Islet precursor cell (in vitro differentiated cells): Measurements from ENCODE around the gene FSIP1.

Source experiments
- DNase-seq: peaks from one replicate; pipeline ENCODE4 v3.0.0-alpha.2; 2018

The FSIP1 gene

GRCh38 chr15:39756806-39757522, 25.7 kb downstream of the FSIP1 start:
- no peak for DNase-seq

- no peak for DNase-seq
Measured at GRCh38 chr15:39752991-39753390, 29.6 kb downstream of the FSIP1 start.

GRCh38 chr15:39752246-39752645, 30.4 kb downstream of the FSIP1 start:
- no peak for DNase-seq

GRCh38 chr15:39748276-39748675, 34.4 kb downstream of the FSIP1 start:
- DNase-seq, result no peak

GRCh38 chr15:39747326-39747725, 35.3 kb downstream of the FSIP1 start:
- no peak for DNase-seq

- no peak for DNase-seq
Measured at GRCh38 chr15:39746714-39747276, 35.8 kb downstream of the FSIP1 start.

- no peak for DNase-seq
Measured at GRCh38 chr15:39746176-39746575, 36.5 kb downstream of the FSIP1 start.

GRCh38 chr15:39745415-39745814, 37.2 kb downstream of the FSIP1 start:
- no peak for DNase-seq

- DNase-seq, result no peak
Measured at GRCh38 chr15:39744334-39745103, 38.1 kb downstream of the FSIP1 start.

- no peak for DNase-seq
Measured at GRCh38 chr15:39743611-39744010, 39.0 kb downstream of the FSIP1 start.

- DNase-seq, result no peak
Measured at GRCh38 chr15:39741258-39741657, 41.4 kb downstream of the FSIP1 start.

- DNase-seq, result no peak
Measured at GRCh38 chr15:39738998-39739397, 43.6 kb downstream of the FSIP1 start.

- DNase-seq, result no peak
Measured at GRCh38 chr15:39737196-39737550, 45.5 kb downstream of the FSIP1 start.

GRCh38 chr15:39736412-39737195, 46.0 kb downstream of the FSIP1 start:
- DNase-seq, result no peak

GRCh38 chr15:39735120-39735717, 47.4 kb downstream of the FSIP1 start:
- DNase-seq, result no peak

- DNase-seq, result no peak
Measured at GRCh38 chr15:39731266-39731665, 51.4 kb downstream of the FSIP1 start.

- DNase-seq, result no peak
Measured at GRCh38 chr15:39730552-39730951, 52.1 kb downstream of the FSIP1 start.

- no peak for DNase-seq
Measured at GRCh38 chr15:39729500-39729899, 53.1 kb downstream of the FSIP1 start.

- DNase-seq, result no peak
Measured at GRCh38 chr15:39728845-39729244, 53.8 kb downstream of the FSIP1 start.

- no peak for DNase-seq
Measured at GRCh38 chr15:39721893-39722292, 60.7 kb downstream of the FSIP1 start.

- no peak for DNase-seq
Measured at GRCh38 chr15:39720621-39721611, 61.7 kb downstream of the FSIP1 start.

- no peak for DNase-seq
Measured at GRCh38 chr15:39720081-39720480, 62.6 kb downstream of the FSIP1 start.
